ENCODE results near the gene NUCB2. TPM values are rescaled to one million over a fixed set of nuclear protein-coding genes. Genes with fewer than 3 reads are reported as not detected.

Gene NUCB2
- total and polyA plus RNA-seq, 2 of the 13 experiments (the other 11 are each of a cell fraction or from before 2014, with no cell fraction given) = 54.2 to 82.4 TPM

GRCh38 chr11:17351510-17352176 is 75.1 kb downstream of the NUCB2 start, which contains the start of gene NCR3LG1 (continued):
- TF ChIP-seq POGK (CRISPR knock-in tag; conservative IDR thresholded peaks at IDR 0.05) = peak; percentile 76; the same call in 1 of the 2 replicates
- peak; percentile 74 for TF ChIP-seq PITX1 (CRISPR knock-in tag; IDR thresholded peaks at IDR 0.05)
- no peak for TF ChIP-seq NONO (IDR thresholded peaks at IDR 0.05)
- peak; percentile 57; the same call in 1 of the 2 replicates for TF ChIP-seq NONO (CRISPR knock-in tag; conservative IDR thresholded peaks at IDR 0.05)
- TF ChIP-seq, protein P1, sequence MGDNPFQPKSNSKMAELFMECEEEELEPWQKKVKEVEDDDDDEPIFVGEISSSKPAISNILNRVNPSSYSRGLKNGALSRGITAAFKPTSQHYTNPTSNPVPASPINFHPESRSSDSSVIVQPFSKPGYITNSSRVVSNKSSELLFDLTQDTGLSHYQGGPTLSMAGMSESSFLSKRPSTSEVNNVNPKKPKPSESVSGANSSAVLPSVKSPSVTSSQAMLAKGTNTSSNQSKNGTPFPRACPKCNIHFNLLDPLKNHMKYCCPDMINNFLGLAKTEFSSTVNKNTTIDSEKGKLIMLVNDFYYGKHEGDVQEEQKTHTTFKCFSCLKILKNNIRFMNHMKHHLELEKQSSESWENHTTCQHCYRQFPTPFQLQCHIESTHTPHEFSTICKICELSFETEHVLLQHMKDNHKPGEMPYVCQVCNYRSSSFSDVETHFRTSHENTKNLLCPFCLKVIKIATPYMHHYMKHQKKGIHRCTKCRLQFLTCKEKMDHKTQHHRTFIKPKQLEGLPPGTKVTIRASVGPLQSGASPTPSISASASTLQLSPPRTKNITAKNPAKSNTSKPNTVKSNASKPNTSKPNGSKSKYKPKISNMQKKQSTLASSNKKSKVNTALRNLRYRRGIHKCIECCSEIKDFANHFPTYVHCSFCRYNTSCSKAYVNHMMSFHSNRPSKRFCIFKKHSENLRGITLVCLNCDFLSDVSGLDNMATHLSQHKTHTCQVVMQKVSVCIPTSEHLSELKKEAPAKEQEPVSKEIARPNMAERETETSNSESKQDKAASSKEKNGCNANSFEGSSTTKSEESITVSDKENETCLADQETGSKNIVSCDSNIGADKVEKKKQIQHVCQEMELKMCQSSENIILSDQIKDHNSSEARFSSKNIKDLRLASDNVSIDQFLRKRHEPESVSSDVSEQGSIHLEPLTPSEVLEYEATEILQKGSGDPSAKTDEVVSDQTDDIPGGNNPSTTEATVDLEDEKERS (CRISPR knock-in tag; IDR thresholded peaks at IDR 0.05) = 0 out of 2 replicates have a peak, but pooled peaks have one; percentile 32
- TF ChIP-seq, protein P2, sequence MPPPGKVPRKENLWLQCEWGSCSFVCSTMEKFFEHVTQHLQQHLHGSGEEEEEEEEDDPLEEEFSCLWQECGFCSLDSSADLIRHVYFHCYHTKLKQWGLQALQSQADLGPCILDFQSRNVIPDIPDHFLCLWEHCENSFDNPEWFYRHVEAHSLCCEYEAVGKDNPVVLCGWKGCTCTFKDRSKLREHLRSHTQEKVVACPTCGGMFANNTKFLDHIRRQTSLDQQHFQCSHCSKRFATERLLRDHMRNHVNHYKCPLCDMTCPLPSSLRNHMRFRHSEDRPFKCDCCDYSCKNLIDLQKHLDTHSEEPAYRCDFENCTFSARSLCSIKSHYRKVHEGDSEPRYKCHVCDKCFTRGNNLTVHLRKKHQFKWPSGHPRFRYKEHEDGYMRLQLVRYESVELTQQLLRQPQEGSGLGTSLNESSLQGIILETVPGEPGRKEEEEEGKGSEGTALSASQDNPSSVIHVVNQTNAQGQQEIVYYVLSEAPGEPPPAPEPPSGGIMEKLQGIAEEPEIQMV (CRISPR knock-in tag; IDR thresholded peaks at IDR 0.05; ENCODE audit: low read depth) = no peak; the same call in 1 of the 2 replicates
- TF ChIP-seq MLX (CRISPR knock-in tag; IDR thresholded peaks at IDR 0.05) = peak; percentile 54; the same call in 1 of the 2 replicates
- TF ChIP-seq GABPB1 (CRISPR knock-in tag; IDR thresholded peaks at IDR 0.05) = peak; percentile 73; the same call in 1 of the 2 replicates
- TF ChIP-seq RBM39 (IDR thresholded peaks at IDR 0.05; ENCODE audit: low read depth, low read length, poor library complexity, severe bottlenecking) = peak; percentile 49
- TF ChIP-seq ATF6 (CRISPR knock-in tag; conservative IDR thresholded peaks at IDR 0.05) = no peak
- no peak for TF ChIP-seq LCORL (IDR thresholded peaks at IDR 0.05)
- TF ChIP-seq LCORL (CRISPR knock-in tag; IDR thresholded peaks at IDR 0.05) = no peak
- TF ChIP-seq AKAP8 (CRISPR knock-in tag; IDR thresholded peaks at IDR 0.05) = no peak
- no peak; the same call in 1 of the 2 replicates for TF ChIP-seq DNMT3B (CRISPR knock-in tag; conservative IDR thresholded peaks at IDR 0.05)
- no peak for TF ChIP-seq TAF15 (IDR thresholded peaks at IDR 0.05; ENCODE audit: low read depth, low read length, poor library complexity, severe bottlenecking)
- TF ChIP-seq, protein P3, sequence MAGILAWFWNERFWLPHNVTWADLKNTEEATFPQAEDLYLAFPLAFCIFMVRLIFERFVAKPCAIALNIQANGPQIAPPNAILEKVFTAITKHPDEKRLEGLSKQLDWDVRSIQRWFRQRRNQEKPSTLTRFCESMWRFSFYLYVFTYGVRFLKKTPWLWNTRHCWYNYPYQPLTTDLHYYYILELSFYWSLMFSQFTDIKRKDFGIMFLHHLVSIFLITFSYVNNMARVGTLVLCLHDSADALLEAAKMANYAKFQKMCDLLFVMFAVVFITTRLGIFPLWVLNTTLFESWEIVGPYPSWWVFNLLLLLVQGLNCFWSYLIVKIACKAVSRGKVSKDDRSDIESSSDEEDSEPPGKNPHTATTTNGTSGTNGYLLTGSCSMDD (CRISPR knock-in tag; IDR thresholded peaks at IDR 0.05) = 0 out of 2 replicates have a peak, but pooled peaks have one; percentile 53
- peak; percentile 32; the same call in 1 of the 2 replicates for TF ChIP-seq CREM (IDR thresholded peaks at IDR 0.05)
- no peak for TF ChIP-seq CREM (CRISPR knock-in tag; IDR thresholded peaks at IDR 0.05)
- TF ChIP-seq IKZF4 (CRISPR knock-in tag; IDR thresholded peaks at IDR 0.05; ENCODE audit: borderline replicate concordance, low read depth, not compliant biosample characterization) = peak; percentile 37
